H1 (cell line): ENCODE measurements around the gene STIM1. TPM values are rescaled to one million over a fixed set of nuclear protein-coding genes. Genes with fewer than 3 reads are reported as not detected.

ENCODE experiments used
- JUND ChIP-seq: IDR thresholded peaks from 2 replicates; pipeline ENCODE4 v1.6.1; 2011; ENCODE audit warnings: mild to moderate bottlenecking, improper control_type of control experiment, low read length
- polyA plus RNA-seq, 7 experiments: library from polyadenylated mRNA; depleted of rRNA in 3 of 7; stranded (reverse) in 5 of 7; unstranded in 2 of 7; fragments of >200 nt in 5 of 7; fragments of 200-250 nt in 2 of 7; gene quantifications; 1 replicate in 5 of 7; 2 replicates in 1 of 7; 4 replicates in 1 of 7; pipeline versions ENCODE4 v1.2.1 to v1.2.3, GENCODE V29; 2011 to 2013; ENCODE audit warnings: missing spikeins in 2 of 7, mixed read lengths in 2 of 7
- total RNA-seq: library from RNA; stranded (reverse); fragmentation: NEBNext Ultra II Directional; extraction: Animal tissue kit (Norgen Biotek cat#: 25700); gene quantifications from 2 replicates; pipeline ENCODE4 v1.2.1, GENCODE V29; 2021
- TF ChIP-seq, protein P1 (sequence below): fragments of 300-600 bp; sonication (generic); IDR thresholded peaks from 2 replicates; pipeline ENCODE4 v1.7.1; 2012; ENCODE audit warnings: low read length, moderate library complexity, mild to moderate bottlenecking, inconsistent platforms; ENCODE audit not compliant: insufficient replicate concordance

Gene STIM1
- total and polyA plus RNA-seq, 2 of the 8 experiments (the other 6 are each of a cell fraction or from before 2014, with no cell fraction given) = 11.1 to 12.2 TPM

GRCh38 chr11:4127357-4127756 lies 271.9 kb downstream of the STIM1 start (continued):
- TF ChIP-seq, protein P1, sequence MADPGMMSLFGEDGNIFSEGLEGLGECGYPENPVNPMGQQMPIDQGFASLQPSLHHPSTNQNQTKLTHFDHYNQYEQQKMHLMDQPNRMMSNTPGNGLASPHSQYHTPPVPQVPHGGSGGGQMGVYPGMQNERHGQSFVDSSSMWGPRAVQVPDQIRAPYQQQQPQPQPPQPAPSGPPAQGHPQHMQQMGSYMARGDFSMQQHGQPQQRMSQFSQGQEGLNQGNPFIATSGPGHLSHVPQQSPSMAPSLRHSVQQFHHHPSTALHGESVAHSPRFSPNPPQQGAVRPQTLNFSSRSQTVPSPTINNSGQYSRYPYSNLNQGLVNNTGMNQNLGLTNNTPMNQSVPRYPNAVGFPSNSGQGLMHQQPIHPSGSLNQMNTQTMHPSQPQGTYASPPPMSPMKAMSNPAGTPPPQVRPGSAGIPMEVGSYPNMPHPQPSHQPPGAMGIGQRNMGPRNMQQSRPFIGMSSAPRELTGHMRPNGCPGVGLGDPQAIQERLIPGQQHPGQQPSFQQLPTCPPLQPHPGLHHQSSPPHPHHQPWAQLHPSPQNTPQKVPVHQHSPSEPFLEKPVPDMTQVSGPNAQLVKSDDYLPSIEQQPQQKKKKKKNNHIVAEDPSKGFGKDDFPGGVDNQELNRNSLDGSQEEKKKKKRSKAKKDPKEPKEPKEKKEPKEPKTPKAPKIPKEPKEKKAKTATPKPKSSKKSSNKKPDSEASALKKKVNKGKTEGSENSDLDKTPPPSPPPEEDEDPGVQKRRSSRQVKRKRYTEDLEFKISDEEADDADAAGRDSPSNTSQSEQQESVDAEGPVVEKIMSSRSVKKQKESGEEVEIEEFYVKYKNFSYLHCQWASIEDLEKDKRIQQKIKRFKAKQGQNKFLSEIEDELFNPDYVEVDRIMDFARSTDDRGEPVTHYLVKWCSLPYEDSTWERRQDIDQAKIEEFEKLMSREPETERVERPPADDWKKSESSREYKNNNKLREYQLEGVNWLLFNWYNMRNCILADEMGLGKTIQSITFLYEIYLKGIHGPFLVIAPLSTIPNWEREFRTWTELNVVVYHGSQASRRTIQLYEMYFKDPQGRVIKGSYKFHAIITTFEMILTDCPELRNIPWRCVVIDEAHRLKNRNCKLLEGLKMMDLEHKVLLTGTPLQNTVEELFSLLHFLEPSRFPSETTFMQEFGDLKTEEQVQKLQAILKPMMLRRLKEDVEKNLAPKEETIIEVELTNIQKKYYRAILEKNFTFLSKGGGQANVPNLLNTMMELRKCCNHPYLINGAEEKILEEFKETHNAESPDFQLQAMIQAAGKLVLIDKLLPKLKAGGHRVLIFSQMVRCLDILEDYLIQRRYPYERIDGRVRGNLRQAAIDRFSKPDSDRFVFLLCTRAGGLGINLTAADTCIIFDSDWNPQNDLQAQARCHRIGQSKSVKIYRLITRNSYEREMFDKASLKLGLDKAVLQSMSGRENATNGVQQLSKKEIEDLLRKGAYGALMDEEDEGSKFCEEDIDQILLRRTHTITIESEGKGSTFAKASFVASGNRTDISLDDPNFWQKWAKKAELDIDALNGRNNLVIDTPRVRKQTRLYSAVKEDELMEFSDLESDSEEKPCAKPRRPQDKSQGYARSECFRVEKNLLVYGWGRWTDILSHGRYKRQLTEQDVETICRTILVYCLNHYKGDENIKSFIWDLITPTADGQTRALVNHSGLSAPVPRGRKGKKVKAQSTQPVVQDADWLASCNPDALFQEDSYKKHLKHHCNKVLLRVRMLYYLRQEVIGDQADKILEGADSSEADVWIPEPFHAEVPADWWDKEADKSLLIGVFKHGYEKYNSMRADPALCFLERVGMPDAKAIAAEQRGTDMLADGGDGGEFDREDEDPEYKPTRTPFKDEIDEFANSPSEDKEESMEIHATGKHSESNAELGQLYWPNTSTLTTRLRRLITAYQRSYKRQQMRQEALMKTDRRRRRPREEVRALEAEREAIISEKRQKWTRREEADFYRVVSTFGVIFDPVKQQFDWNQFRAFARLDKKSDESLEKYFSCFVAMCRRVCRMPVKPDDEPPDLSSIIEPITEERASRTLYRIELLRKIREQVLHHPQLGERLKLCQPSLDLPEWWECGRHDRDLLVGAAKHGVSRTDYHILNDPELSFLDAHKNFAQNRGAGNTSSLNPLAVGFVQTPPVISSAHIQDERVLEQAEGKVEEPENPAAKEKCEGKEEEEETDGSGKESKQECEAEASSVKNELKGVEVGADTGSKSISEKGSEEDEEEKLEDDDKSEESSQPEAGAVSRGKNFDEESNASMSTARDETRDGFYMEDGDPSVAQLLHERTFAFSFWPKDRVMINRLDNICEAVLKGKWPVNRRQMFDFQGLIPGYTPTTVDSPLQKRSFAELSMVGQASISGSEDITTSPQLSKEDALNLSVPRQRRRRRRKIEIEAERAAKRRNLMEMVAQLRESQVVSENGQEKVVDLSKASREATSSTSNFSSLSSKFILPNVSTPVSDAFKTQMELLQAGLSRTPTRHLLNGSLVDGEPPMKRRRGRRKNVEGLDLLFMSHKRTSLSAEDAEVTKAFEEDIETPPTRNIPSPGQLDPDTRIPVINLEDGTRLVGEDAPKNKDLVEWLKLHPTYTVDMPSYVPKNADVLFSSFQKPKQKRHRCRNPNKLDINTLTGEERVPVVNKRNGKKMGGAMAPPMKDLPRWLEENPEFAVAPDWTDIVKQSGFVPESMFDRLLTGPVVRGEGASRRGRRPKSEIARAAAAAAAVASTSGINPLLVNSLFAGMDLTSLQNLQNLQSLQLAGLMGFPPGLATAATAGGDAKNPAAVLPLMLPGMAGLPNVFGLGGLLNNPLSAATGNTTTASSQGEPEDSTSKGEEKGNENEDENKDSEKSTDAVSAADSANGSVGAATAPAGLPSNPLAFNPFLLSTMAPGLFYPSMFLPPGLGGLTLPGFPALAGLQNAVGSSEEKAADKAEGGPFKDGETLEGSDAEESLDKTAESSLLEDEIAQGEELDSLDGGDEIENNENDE = no peak
- no peak for TF ChIP-seq JUND
